Measurements from ENCODE around the gene CHIT1. TPM values are rescaled to one million over a fixed set of nuclear protein-coding genes. Genes with fewer than 3 reads are reported as not detected.

The CHIT1 gene
- total RNA-seq: under 1 TPM; 0.19 to 0.81 TPM

GRCh38 chr1:203229471-203230135 lies at the start of gene CHIT1:
Gene CHIT1, minus strand, starts transcription at chr1:203229673. Its CDS starts 37 bp downstream, at chr1:203229636.

GRCh38 chr1:203186446-203187303 lies 42.8 kb downstream of the CHIT1 start, which contains the start of gene CHI3L1:
Gene CHI3L1, minus strand, starts transcription at chr1:203186704. Its CDS starts 81 bp downstream, at chr1:203186623.

GRCh38 chr1:203175237-203175826 lies 54.1 kb downstream of the CHIT1 start, which contains the start of gene MYBPH:
Gene MYBPH, minus strand, starts transcription at chr1:203175826. Its CDS starts 71 bp downstream, at chr1:203175755.

Other genes starting within 250 kb of the CHIT1 start
- gene TMEM183A, start 222.3 kb downstream of the CHIT1 start, total RNA-seq: 10 to 100 TPM; 62.5 to 68.8 TPM
- gene PPFIA4, start 203.2 kb downstream of the CHIT1 start, total RNA-seq: 10 to 100 TPM; 45.8 to 46.9 TPM
- not detected for gene MYOG, start 143.7 kb downstream of the CHIT1 start, total RNA-seq
- gene ADORA1, start 101.9 kb downstream of the CHIT1 start, total RNA-seq: not detected
- gene MYBPH, start 53.8 kb downstream of the CHIT1 start, total RNA-seq: not detected
- not detected for gene CHI3L1, start 43.0 kb downstream of the CHIT1 start, total RNA-seq
- gene BTG2, start 75.8 kb upstream of the CHIT1 start, total RNA-seq: 100 to 1,000 TPM; 102 to 105 TPM
- under 1 TPM; 0.12 to 0.40 TPM for gene FMOD, start 121.4 kb upstream of the CHIT1 start, total RNA-seq
- gene PRELP, start 246.1 kb upstream of the CHIT1 start, total RNA-seq: not detected